Measurements from ENCODE around the gene OR6Q1. TPM values are rescaled to one million over a fixed set of nuclear protein-coding genes. Genes with fewer than 3 reads are reported as not detected.

The OR6Q1 gene
- total and polyA plus RNA-seq, 2 donors (not counting 1 experiment from before 2014, with no cell fraction given): not detected

- ATAC-seq (ENCODE audit: low read depth) (no peak), DNase-seq (no peak)
- no peak for TF ChIP-seq CTCF (IDR thresholded peaks at IDR 0.05)
- no peak for TF ChIP-seq EZH2 (IDR thresholded peaks at IDR 0.05; ENCODE audit: borderline replicate concordance, insufficient read depth, low read depth, low read length, poor library complexity, severe bottlenecking)
- no peak overlapping the region for H3K4me3 ChIP-seq (ENCODE audit: control extremely low read depth in 1 of 5, extremely low read depth in 1 of 5, insufficient read depth in 1 of 5, low read depth in 2 of 5, low read length in 4 of 5)
- Mint-ChIP-seq H3K27ac (no peak overlapping the region), H3K4me3 (no peak overlapping the region), H3K27me3 (peaks cover 9% of the 10 kb centered on the region), H3K4me1 (no peaks in the 10 kb centered on the region), H3K9me3 (ENCODE audit: insufficient read depth) (no peaks in the 10 kb centered on the region)
- H4K20me1 ChIP-seq (ENCODE audit: control insufficient read depth, insufficient read depth, low read length, poor library complexity, severe bottlenecking): no peaks in the 10 kb centered on the region
- no peaks in the 10 kb centered on the region for H3K9me3 ChIP-seq (ENCODE audit: control extremely low read depth in 1 of 3, control insufficient read depth in 2 of 3, insufficient read depth in 1 of 3, low read length in 2 of 3)
- ChIA-PET POLR2A (no interaction called here), CTCF (no interaction called here)
- H3K36me3 ChIP-seq (replicated peaks in 1 of 2; ENCODE audit: control extremely low read depth in 1 of 2, control insufficient read depth in 1 of 2, extremely low read depth in 1 of 2, insufficient read depth in 2 of 2, low read length in 1 of 2): no peaks in the 10 kb centered on the region
- no peak overlapping the region for H3K27ac ChIP-seq (ENCODE audit: low read length in 2 of 2)
- H3K4me2 ChIP-seq (replicated peaks; ENCODE audit: low read depth, low read length, poor library complexity, severe bottlenecking): no peak overlapping the region
- no peak overlapping the region for H2AFZ ChIP-seq (ENCODE audit: insufficient read depth, low read depth, low read length, poor library complexity, severe bottlenecking)
- WGBS (ENCODE audit: insufficient coverage): 88% methylated on average over 1 of the region's 3 CpGs
- peaks cover 0 to 4% (median 0%) of the 10 kb centered on the region in 4 experiments for H3K27me3 ChIP-seq (replicated peaks in 1 of 4; ENCODE audit: control extremely low read depth in 1 of 4, control insufficient read depth in 3 of 4, insufficient read depth in 4 of 4, low read length in 3 of 4)
- no peak overlapping the region for H3K9ac ChIP-seq (ENCODE audit: low read length)
- H3K4me1 ChIP-seq (ENCODE audit: control insufficient read depth in 2 of 2, insufficient read depth in 2 of 2, low read length in 2 of 2): no peaks in the 10 kb centered on the region
- H3K79me2 ChIP-seq (ENCODE audit: control insufficient read depth, insufficient read depth, low read length): no peaks in the 10 kb centered on the region
- intact Hi-C loops (cut with micrococcal nuclease): no loop called here
These were observed 15.5 kb downstream of the OR6Q1 start for GRCh38 chr11:58046231-58046630.

- no peak overlapping the region for H3K4me2 ChIP-seq (replicated peaks; ENCODE audit: low read depth, low read length, poor library complexity, severe bottlenecking)
- Mint-ChIP-seq H3K27ac (no peak overlapping the region), H3K4me1 (no peaks in the 10 kb centered on the region), H3K9me3 (ENCODE audit: insufficient read depth) (no peaks in the 10 kb centered on the region), H3K27me3 (peaks cover 9% of the 10 kb centered on the region), H3K4me3 (no peak overlapping the region)
- no peak overlapping the region for H3K4me3 ChIP-seq (ENCODE audit: control extremely low read depth in 1 of 5, extremely low read depth in 1 of 5, insufficient read depth in 1 of 5, low read depth in 2 of 5, low read length in 4 of 5)
- TF ChIP-seq EZH2 (IDR thresholded peaks at IDR 0.05; ENCODE audit: borderline replicate concordance, insufficient read depth, low read depth, low read length, poor library complexity, severe bottlenecking) (no peak), CTCF (IDR thresholded peaks at IDR 0.05) (no peak)
- ChIA-PET CTCF (no interaction called here), POLR2A (no interaction called here)
- H3K9me3 ChIP-seq (ENCODE audit: control extremely low read depth in 1 of 3, control insufficient read depth in 2 of 3, insufficient read depth in 1 of 3, low read length in 2 of 3): no peaks in the 10 kb centered on the region
- no peak overlapping the region for H2AFZ ChIP-seq (ENCODE audit: insufficient read depth, low read depth, low read length, poor library complexity, severe bottlenecking)
- intact Hi-C loops (cut with micrococcal nuclease): no loop called here
- H3K36me3 ChIP-seq (replicated peaks in 1 of 2; ENCODE audit: control extremely low read depth in 1 of 2, control insufficient read depth in 1 of 2, extremely low read depth in 1 of 2, insufficient read depth in 2 of 2, low read length in 1 of 2): no peaks in the 10 kb centered on the region
- DNase-seq (no peak), ATAC-seq (ENCODE audit: low read depth) (no peak)
- no peaks in the 10 kb centered on the region for H4K20me1 ChIP-seq (ENCODE audit: control insufficient read depth, insufficient read depth, low read length, poor library complexity, severe bottlenecking)
- H3K27ac ChIP-seq (ENCODE audit: low read length in 2 of 2): no peak overlapping the region
- WGBS (ENCODE audit: insufficient coverage): 100% methylated on average over 1 of the region's 3 CpGs
- no peak overlapping the region for H3K9ac ChIP-seq (ENCODE audit: low read length)
- peaks cover 0 to 3% (median 0%) of the 10 kb centered on the region in 4 experiments for H3K27me3 ChIP-seq (replicated peaks in 1 of 4; ENCODE audit: control extremely low read depth in 1 of 4, control insufficient read depth in 3 of 4, insufficient read depth in 4 of 4, low read length in 3 of 4)
- H3K79me2 ChIP-seq (ENCODE audit: control insufficient read depth, insufficient read depth, low read length): no peaks in the 10 kb centered on the region
- H3K4me1 ChIP-seq (ENCODE audit: control insufficient read depth in 2 of 2, insufficient read depth in 2 of 2, low read length in 2 of 2): no peaks in the 10 kb centered on the region
These were observed 17.1 kb downstream of the OR6Q1 start for GRCh38 chr11:58047818-58048217.
